Fibroblast of villous mesenchyme (primary cell): Measurements from ENCODE around the gene VWF. TPM values are rescaled to one million over a fixed set of nuclear protein-coding genes. Genes with fewer than 3 reads are reported as not detected.
"Not testable (repeated sequence)": the region's sequence is repeated elsewhere in the genome, so short reads cannot be mapped to it uniquely, and the experiment has no call there.

Experiments used
- DNase-seq: peaks from one replicate; pipeline ENCODE4 v3.0.0-alpha.2; 2010; ENCODE audit warnings: low read depth
- H3K4me3 ChIP-seq: 2 replicates; pipeline ENCODE4 v1.5.1; 2011; ENCODE audit warnings: low read depth, mild to moderate bottlenecking, low read length
- total RNA-seq: library from RNA; depleted of rRNA; stranded (reverse); fragments of >200 nt; gene quantifications from 2 replicates; pipeline ENCODE4 v1.2.3, GENCODE V29; 2012
- TF ChIP-seq, protein P1 (sequence below): IDR thresholded peaks from 2 replicates; pipeline ENCODE4 v1.5.1; 2012; ENCODE audit warnings: low read depth, mild to moderate bottlenecking, low read length; ENCODE audit not compliant: insufficient read depth

The VWF gene
- total RNA-seq, 1 donor, result under 0.01 TPM

DNA sequence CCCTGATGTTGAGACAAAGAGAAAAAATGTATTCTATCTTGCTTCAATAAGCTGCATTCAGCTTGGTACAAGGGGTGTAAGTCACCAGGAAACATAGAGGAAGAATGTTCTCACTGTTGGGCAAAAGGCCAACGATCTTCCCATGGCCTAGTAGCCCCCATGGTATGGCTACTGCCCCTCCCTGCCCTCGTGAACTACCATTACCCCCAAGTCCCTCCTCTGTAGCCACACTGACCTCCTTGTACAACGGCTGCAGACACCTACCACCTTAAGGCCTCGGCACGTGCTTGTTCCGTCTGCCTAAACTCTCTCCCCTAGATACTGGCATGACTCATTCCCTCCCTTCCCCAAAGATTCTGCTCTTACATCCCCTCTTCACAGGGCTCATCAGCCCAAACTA, 97.5 kb downstream of the VWF start:
- TF ChIP-seq, protein P1, sequence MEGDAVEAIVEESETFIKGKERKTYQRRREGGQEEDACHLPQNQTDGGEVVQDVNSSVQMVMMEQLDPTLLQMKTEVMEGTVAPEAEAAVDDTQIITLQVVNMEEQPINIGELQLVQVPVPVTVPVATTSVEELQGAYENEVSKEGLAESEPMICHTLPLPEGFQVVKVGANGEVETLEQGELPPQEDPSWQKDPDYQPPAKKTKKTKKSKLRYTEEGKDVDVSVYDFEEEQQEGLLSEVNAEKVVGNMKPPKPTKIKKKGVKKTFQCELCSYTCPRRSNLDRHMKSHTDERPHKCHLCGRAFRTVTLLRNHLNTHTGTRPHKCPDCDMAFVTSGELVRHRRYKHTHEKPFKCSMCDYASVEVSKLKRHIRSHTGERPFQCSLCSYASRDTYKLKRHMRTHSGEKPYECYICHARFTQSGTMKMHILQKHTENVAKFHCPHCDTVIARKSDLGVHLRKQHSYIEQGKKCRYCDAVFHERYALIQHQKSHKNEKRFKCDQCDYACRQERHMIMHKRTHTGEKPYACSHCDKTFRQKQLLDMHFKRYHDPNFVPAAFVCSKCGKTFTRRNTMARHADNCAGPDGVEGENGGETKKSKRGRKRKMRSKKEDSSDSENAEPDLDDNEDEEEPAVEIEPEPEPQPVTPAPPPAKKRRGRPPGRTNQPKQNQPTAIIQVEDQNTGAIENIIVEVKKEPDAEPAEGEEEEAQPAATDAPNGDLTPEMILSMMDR, result no peak
- no peak for DNase-seq
- no peak overlapping the region for H3K4me3 ChIP-seq

DNA sequence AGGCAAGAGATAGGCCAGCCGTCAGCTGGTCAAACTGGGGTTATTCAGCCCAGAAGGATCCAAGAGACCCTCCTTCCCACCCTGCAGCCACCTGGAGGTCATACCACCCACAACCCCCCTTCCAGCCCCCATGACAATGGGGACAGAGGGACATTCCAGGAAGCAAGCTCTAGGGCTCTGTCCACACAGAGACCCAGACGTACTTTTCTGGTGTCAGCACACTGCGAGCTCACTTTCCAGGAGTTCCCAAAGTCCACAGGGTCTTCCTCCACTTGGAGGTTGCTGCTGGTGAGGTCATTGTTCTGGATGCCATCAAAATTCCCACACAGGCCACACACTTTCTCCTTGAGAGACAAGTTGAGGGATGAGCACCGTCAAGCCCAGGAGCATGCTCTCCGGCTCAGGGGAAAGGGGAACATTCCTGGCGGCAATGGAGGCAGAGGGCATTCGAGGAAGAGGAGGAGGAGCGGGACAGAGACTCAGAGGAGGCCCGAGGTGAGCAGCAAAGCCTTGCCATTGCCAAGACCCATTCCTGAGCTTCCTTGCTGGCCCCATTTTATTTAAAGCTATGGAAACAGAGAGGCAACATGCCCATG, 98.7 kb downstream of the VWF start:
- not testable (repeated sequence) for DNase-seq, H3K4me3 ChIP-seq

DNA sequence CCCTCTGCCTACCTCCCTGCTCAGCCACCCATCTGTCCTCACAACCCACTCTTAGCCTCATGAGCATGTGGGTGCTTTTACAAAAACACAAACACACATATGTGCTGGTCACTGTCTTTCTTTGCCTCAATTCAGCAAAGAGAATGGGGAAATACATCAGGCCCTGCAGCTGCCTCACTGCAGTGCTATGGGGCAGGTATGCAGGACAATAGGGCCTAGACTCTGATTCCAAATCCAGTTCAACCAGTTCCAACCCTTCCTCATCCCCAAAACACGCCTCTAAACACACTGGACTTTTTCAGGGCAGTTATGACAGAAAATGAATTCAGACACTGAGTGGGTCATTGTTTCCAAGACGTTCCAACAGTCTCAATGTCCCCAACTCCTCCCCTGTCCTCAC, 100.4 kb downstream of the VWF start:
- not testable (repeated sequence) for DNase-seq, H3K4me3 ChIP-seq

GRCh38 chr12:6020930-6021329, 103.5 kb downstream of the VWF start:
- TF ChIP-seq, protein P1, result no peak
- no peak overlapping the region for H3K4me3 ChIP-seq
- DNase-seq, result no peak

DNA sequence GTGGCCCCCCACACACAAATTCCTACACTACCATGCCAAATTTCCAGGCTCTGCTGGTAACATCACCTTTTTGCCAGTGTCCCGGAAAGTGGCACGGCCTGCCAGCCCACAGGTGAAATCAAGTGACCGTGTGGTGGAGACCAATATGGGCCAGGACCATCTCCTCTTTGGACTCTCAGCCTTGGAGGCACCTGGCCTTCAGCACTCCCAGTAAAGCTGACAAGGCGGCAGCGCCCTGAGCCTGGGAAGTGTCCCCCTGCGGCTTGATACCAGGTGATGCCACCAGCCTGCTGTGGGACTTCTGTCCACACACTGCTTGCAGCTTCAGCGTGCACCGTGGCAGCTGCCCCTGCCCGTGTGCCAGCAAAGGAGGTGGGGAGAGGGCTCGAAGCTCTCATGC, 104.0 kb downstream of the VWF start:
- not testable (repeated sequence) for DNase-seq, H3K4me3 ChIP-seq

DNA sequence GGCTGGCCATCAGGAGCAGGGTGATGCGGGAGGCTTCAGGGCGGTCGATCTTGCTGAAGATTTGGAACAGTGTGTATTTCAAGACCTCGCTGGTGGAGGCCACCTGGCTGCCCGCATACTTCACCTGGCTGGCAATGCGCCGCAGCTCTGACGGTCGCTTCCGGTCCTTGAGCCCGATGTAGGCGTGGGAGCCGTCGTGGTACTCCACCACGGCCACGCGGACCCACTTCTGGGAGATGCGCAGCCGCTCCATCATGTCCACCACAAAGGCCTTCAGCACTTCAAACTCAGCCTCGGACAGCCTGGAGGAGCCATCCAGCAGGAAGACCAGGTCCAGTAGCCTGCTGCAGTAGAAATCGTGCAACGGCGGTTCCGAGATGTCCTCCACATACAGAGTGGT, 105.2 kb downstream of the VWF start:
- H3K4me3 ChIP-seq, DNase-seq: not testable (repeated sequence)

DNA sequence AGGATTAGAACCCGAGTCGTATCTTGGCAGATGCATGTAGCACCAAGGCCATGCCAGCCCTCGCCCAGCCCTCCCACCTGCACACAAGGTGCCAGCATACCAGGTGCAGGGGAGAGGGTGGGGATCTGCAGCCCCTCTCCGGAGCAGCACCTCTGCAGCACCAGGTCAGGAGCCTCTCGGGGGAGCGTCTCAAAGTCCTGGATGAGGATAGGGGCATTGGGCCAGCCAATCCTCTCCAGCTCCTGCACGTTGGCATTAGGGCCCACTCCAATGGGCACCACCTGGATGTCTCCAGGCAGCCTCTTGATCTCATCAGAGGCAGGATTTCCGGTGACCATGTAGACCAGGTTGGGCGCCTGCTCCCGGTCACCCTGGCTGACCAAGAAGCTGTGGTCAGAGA, 106.2 kb downstream of the VWF start:
- no peak for DNase-seq
- TF ChIP-seq, protein P1, result no peak
- H3K4me3 ChIP-seq, result no peak overlapping the region

GRCh38 chr12:6016756-6017155, 107.7 kb downstream of the VWF start:
- DNase-seq, result no peak
- TF ChIP-seq, protein P1, result no peak
- no peak overlapping the region for H3K4me3 ChIP-seq

DNA sequence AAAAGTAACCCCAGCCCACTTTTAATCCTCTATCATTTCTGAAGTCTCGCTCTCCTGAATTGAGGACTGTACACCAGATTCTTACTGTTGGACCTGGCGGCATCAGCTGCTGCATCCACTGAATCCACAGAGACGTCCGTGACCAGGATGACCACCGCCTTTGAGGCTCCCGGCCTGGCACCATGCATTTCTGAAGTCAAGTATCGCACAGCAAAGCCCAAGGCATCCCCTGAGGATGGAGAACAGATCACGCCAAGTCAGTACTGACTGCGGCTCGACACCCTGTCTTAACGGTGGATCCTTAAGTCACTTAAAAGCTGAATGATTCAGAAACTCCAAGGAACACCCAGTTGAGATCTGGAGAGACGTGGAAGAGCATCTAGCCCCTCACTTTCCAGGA, 108.5 kb downstream of the VWF start:
- DNase-seq, H3K4me3 ChIP-seq: not testable (repeated sequence)

- not testable (repeated sequence) for DNase-seq, H3K4me3 ChIP-seq
Observed at GRCh38 chr12:6015271-6015670, 109.2 kb downstream of the VWF start.

DNA sequence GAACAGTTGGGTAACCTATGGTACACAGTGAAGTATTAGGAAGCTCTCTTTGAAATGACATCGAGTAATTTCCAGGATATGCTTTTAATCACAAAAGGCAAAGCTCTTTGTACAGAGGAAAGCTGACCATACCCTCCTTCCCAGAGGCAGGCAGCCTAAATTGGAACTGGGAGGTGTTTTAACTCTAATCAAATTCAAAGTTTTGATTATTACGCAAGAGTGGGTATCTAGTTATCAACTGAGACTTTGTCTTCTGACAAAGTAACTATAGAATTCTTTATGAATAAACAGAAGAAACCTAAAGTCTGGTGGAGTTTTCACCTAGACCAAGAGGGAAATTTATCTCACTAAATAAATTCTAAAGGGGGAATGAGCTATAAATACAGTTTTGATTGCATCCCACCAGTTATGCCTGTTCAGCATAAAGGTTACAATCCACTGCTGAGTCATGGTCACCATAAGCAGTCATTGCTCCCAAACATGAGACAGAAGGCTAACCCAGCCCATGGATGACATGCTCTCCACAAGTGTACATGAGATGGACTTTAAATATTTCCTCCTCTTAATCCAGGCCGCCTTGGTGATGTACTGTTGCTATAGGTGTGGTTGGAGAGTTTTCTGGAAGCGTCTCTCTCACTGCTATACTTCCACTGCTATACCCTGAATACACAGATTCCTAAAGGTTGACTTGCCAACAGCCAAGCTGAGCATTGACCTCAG, 113.7 kb downstream of the VWF start:
- H3K4me3 ChIP-seq, DNase-seq: not testable (repeated sequence)
